Astrocyte (in vitro differentiated cells and primary cell): ENCODE measurements around the gene ANKRD12.

ENCODE experiments used
- EZH2 ChIP-seq: IDR thresholded peaks from 2 replicates; pipeline ENCODE4 v1.6.1; 2012; ENCODE audit warnings: mild to moderate bottlenecking, low read length, inconsistent platforms; ENCODE audit not compliant: insufficient read depth
- TF ChIP-seq, protein P1 (sequence below): IDR thresholded peaks from 2 replicates; pipeline ENCODE4 v1.5.1; 2011; ENCODE audit warnings: low read depth, mild to moderate bottlenecking, inconsistent platforms, low read length, moderate library complexity; ENCODE audit not compliant: insufficient read depth

DNA sequence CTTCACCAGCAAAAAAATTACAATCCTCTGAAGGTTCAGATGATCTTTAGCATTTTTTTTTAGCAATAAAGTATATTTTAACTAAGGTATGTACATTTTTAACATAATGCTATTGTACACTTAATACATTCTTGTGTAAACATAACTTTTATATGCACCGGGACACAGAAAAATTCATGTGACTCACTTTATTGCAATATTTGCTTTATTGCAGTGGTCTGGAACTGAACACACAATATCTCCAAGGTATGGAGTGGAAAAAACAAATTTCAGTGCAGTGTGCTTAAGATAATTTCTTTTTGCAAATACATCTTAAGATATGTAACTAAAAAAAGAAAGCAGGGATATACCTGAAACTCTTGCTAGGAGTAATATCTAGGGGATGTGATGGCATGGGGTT is 192.9 kb downstream of the ANKRD12 start:
- TF ChIP-seq, protein P1, sequence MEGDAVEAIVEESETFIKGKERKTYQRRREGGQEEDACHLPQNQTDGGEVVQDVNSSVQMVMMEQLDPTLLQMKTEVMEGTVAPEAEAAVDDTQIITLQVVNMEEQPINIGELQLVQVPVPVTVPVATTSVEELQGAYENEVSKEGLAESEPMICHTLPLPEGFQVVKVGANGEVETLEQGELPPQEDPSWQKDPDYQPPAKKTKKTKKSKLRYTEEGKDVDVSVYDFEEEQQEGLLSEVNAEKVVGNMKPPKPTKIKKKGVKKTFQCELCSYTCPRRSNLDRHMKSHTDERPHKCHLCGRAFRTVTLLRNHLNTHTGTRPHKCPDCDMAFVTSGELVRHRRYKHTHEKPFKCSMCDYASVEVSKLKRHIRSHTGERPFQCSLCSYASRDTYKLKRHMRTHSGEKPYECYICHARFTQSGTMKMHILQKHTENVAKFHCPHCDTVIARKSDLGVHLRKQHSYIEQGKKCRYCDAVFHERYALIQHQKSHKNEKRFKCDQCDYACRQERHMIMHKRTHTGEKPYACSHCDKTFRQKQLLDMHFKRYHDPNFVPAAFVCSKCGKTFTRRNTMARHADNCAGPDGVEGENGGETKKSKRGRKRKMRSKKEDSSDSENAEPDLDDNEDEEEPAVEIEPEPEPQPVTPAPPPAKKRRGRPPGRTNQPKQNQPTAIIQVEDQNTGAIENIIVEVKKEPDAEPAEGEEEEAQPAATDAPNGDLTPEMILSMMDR = no peak
- no peak for TF ChIP-seq EZH2
